RCC 7860 (cell line): Measurements from ENCODE around the gene NCK1.
"Not testable (repeated sequence)": the region's sequence is repeated elsewhere in the genome, so short reads cannot be mapped to it uniquely, and the experiment has no call there.

Experiments used
- DNase-seq: peaks from one replicate; pipeline ENCODE4 v3.0.0-alpha.2; 2015; ENCODE audit warnings: low spot score
- FAIRE-seq: peaks from 2 replicates; lab custom pipeline; 2012; peaks lifted over from hg19 to GRCh38; lab: Jason Lieb, UNC

NCK1 gene

DNA sequence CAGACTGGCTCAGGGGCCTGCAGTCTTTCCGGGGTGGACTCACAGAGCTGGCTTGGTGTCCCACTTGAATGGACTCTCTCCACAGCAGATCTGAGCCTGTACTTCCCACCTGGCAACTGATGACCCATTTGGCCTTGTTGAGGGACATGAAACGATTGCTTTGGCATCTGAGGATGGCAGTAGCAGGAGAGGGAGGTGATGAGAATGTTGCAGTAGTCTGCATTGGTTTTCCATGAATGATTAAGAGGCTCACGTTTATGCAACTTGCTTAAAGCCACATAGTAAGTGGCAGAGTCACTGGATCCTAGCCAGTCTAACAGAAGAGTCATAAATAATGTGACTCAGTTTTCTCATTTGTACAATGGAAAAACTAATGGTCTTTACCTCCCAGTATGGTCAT, 117.7 kb downstream of the NCK1 start:
- FAIRE-seq (peak; percentile 40), DNase-seq (peak; percentile 20)

DNA sequence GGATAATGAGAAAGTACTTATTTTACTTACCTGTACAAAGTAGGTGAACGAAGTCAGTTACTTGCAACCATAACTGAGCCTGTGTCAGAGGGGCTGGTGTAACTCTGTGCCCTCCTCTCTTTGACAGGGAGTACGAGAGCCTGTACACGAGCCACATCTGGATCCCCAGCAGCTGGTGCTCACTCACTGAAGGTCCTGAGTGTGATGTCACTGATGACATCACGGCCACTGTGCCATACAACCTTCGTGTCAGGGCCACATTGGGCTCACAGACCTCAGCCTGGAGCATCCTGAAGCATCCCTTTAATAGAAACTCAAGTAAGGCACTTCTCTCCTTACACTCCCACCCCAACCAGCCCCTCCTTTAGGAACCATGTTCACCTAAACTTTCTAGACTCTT, 120.0 kb downstream of the NCK1 start:
- FAIRE-seq, result no peak
- no peak for DNase-seq

DNA sequence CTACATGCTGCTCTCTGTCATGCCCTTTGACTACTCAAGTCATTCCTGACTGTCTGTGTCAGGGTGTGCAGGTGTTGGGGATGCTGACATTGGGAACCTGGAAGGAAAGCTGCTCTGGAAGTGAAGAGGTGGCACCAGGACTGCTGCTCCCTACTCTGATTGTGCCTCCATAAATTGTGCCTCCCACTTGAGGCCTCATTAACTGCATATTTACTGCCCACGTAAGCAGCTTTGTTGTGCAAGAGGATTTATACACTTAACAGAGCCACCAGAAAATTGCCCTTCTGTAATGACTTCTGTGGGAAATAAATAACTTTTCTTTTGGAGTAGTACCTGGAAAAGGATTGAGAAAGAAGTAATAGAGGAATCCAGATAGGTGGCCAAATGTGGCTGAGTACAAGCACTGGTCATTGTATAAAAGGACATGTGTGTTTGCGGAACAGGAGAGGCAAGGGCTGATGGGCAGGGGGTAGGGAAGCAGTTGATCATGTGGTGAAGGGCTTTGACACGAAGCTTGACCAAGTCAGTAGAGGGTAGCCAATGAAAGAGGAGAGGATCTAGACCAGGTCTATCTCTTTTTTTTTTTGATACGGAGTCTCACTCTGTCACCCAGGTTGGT, 120.6 kb downstream of the NCK1 start:
- FAIRE-seq, result no peak
- DNase-seq, result no peak

DNA sequence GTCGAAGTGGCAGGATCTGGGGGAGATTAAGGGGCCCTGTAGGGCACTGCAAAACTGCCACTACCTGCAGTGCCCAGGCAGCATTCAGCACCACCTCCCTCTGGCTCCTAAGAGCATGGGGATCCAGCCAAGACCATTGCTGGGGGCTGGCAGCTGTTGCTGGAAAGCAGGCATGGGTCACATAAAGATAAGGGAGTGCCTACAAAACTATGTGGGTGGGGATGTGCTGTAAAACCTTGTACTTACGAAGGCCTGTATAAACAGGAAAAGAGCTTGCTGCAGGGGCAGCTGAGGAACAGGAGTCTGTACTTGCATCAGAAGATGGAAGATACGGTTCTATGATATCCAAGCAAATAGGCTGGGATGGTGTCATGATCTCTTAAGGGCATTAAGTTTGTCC, 122.8 kb downstream of the NCK1 start:
- FAIRE-seq (no peak), DNase-seq (no peak)

DNA sequence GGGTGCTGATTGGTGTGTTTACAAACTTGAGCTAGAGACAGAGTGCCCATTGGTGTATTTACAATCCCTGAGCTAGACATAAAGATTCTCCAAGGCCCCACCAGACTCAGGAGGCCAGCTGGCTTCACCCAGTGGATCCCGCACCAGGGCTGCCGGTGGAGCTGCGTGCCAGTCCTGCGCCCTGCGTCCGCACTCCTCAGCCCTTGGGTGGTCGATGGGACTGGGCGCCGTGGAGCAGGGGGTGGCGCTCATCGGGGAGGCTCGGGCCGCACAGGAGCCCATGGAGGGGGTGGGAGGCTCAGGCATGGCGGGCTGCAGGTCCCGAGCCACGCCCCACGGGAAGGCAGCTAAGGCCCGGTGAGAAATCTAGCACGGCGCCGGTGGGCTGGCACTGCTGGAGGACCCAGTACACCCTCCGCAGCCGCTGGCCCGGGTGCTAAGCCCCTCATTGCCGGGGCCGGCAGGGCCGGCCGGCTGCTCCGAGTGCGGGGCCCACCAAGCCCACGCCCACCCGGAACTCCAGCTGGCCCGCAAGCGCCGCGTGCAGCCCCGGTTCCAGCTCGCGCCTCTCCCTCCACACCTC, 125.5 kb downstream of the NCK1 start:
- not testable (repeated sequence) for DNase-seq, FAIRE-seq

DNA sequence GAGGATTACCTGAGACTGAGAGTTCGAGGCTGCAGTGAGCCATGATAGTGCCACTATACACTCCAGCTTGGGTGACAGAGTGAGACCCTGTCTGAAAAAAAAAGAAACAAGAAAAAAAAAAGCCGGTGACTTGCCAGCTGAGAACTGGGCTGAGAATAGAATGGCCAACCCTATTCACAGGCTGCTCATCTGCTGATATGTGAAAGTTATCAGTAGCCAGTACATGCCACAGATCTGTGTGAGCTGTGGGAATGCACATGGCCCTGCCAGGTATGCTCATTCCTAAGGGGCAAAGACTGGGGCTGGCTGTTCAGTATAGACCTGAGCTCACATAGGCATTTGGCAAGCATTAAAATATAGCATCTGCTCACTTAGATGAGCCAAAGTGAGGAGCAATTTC, 126.6 kb downstream of the NCK1 start:
- DNase-seq, result no peak
- no peak for FAIRE-seq

DNA sequence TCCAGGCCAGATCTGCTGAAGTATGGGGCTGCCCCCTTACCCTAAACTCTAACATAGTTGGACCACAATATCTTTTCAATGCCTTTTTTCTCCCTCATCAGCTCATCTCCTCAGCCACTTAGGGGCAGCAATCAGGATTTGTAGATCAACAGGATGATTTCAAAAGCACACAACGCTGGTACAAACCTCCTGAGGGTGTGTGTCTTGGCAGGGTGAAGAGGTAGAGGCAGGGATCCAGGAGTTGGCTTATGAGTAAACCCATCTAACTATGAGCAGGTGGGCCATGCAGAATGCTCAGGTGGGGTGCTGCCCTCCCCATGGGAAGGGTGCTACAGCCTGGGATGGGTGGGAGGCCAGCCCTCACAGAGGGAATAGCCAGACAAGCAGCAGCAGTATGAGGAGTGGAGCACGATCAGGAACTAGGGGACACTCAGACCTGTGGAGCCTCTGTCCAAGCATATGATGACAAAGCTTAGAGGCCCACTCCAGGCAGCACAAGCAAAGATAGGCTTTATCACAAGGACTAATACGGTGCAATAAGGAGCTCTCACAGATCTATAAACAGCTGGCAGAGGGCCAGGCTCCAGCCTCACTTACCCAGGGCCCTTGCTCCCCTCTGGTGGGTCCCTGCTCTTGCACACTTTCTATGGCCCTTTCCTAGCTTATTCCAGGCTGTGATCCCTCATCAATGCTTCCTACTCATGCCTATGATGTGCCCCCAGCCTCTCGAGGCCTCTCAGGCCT, 127.9 kb downstream of the NCK1 start:
- DNase-seq, result no peak
- FAIRE-seq, result no peak

DNA sequence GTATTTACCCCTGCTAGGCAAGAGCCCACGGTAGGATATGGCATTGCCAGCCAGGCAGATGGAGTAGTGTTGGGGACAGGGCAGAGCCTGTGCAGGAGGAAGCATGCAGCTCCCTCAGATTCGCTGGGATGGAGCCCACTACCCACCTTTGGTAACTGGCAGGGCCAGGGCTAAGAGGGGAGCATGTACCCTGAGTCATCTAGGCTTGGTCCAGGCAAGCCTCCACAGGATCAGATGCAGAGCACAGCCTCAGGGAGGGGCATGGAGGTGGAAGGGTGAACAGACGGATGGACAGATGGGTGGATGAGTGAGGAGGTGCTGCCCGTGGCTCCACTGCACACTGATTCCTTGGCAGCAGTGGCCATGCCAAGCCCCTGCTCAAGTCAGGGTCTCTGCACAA, 128.8 kb downstream of the NCK1 start:
- no peak for FAIRE-seq
- DNase-seq, result no peak

DNA sequence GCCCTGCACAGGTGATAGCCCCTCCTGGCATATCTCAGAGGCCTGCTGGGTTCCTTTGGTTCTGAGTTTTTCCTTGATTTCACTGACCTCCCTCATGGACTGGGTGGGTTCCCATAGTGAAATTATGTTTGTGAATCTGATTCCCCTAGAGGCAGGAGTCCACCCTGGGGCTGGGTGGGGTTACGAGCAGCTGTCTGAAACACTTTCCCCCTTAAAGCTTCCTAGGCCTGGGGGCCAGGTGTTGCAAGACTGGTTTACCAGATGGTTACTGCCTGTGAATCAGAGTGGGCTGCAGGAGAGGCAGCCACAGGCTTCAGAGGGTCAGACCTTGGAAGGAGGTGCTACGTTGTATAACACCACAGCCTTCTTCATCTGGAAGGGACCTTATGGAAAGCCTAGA, 130.1 kb downstream of the NCK1 start:
- no peak for FAIRE-seq
- no peak for DNase-seq

DNA sequence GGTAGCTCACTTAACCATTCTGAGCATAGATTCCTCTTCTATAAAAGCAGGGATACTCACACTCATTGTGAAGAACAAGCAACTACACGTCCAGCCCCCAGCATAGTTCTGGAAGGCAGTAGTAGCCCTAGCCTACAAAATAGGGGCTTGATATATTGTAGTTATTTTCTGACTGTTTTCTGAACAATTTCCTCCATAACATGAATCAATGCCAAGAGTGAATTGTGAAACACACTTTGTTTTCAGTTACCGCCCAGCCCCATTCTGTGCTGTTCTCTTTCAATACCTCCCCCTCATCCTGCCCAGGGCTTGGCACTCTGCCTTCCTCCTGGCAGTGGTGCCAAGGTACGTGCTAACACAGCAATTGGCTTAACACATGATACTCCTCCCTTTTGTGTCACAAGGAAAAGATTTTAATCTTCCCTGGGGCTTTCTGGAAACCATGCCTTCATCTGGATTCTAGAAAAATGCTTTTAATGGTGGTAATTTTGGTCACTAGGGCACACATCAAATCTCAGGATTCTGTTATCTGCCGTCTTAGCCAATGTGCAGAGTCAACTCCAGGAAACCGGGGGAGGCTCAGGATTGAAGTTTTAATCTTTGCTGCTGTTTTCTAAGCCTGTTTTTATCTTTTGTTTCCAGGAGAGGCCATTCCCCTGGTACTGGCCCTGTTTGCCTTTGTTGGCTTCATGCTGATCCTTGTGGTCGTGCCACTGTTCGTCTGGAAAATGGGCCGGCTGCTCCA, 132.9 kb downstream of the NCK1 start:
- FAIRE-seq, result peak; percentile 14
- DNase-seq, result peak; percentile 17

DNA sequence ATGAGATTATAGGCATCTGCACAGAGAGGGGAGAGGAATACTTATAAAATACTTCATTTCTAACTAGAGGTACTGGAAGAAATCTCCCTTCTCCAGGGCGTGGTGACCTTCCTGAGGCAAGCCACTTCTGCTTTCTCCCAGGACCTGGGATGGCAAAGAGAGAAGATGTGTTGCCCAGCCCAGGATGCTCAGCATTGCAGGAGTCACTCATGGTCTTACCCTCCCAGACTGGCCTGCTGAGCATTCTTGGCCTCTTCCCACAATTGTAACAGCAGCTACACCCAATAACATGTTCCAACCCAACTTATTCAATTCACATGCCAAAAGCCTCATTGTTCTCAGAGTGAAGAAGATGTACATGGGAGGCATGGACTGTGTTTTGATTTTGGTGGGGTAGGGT, 133.6 kb downstream of the NCK1 start:
- DNase-seq, result no peak
- no peak for FAIRE-seq
